ENCODE results near the gene TMEM114.

GRCh38 chr16:8594149-8594666, 3.9 kb upstream of the TMEM114 start:
- TF ChIP-seq EZH2 (IDR thresholded peaks at IDR 0.05): no peak
- TF ChIP-seq FOXP2 (optimal IDR thresholded peaks at IDR 0.05; ENCODE audit: control extremely low read depth, extremely low read length, insufficient read depth): no peak
- TF ChIP-seq POLR2AphosphoS5 (IDR thresholded peaks at IDR 0.05; ENCODE audit: borderline replicate concordance, low read depth, low read length): no peak
